GM21619 (cell line): ENCODE data around the gene MRPS2.

Experiments used
- ATAC-seq: cut with Tn5 transposase; IDR thresholded peaks from one replicate; pipeline ENCODE4 v1.9.1; 2021; ENCODE audit not compliant: unreplicated experiment

MRPS2 gene

DNA sequence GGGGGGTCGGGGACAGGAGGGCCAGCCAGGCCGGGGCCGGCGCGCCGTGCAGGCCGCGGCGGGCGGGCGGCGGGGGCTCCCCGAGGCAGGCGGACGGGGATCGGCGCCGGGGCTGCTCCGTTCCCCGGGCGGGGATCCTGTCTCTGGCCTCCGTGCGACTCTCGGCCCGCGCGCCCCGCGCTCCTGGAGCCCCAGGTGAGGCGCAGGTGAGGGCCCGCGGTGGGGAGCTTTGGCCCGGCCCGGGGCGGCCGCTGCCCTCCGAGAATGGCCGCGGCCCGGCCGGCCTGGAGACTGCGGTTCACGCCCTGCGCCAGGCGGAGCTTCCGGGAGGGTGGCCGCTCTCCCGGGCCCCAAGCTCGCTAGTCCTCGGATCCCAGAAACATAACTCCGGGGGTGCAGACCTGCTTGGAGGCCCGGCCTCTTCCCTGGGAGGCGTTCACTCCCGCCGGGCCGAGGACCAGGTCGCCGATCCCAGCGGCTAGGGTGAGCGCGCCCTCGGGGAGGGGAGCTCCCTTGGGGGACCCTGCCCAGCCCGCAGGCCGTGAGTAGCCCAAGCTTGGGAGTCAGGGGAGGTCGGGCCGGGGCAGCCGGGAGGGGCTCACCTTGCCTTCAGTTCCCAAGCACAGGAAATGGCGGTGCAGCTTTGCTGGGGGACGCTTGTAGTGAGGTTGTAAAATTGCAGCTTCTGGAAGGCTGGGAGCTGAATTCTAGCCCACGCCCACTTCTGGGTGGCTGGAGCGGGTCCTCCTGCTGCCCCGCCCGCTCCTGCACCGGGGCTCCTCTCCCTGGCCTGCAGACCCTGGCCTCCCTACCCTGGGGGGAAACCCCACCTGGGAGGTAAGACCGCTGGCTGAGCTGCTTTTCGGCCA is 20.2 kb upstream of the MRPS2 start:
- ATAC-seq = no peak

DNA sequence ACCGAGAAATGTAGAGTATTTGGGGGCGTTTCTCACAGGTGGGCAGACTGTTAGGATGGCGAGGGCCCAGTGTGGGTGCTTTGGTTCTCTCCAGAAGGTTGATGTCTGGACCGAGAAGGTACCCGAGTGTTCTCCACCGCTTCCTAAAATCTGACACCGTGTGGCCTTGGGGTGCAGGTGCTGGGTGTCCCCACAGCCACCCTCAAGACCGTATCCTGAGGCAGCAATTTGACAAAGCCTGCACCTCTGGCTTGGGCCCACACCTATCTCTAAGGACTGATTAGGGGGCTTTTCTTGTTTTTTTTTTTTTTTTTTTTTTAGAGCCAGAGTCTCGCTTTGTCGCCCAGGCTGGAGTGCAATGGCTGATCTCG is 19.6 kb upstream of the MRPS2 start:
- ATAC-seq = no peak

DNA sequence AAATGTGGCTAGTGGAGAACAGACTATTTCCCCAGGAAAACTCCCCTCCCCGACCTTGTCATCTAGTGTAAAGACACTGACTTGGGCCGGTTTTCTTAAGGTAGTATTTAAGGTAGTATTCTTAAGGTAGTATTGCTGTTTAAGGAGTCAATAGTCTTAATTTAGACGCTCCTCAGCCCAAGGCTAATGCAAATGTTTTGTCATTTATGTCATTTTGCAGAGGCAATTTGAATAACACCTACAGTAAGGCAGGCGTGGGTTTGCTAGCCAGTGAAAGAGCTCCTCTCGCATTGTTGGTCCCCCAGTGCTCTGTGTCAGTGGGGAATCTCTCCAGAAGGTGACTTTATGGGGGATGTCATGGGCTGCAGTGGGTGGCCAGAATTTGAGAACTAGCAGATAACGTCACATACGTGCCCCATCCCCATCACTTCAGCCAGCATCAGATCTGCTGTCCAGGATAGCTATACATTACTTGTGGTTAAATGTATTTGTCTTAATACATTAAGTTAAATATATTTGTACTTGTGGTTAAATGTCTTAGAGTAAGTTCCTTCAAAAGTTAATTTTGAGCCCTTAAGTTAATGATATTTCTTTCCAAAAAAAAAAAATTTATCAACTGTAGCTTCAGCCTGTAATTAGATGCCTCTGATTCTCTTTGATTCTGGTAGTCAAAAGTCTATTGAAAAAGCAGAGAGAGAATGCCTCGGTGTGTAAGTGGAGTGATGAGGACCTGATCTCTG is 18.3 kb upstream of the MRPS2 start:
- ATAC-seq = no peak

DNA sequence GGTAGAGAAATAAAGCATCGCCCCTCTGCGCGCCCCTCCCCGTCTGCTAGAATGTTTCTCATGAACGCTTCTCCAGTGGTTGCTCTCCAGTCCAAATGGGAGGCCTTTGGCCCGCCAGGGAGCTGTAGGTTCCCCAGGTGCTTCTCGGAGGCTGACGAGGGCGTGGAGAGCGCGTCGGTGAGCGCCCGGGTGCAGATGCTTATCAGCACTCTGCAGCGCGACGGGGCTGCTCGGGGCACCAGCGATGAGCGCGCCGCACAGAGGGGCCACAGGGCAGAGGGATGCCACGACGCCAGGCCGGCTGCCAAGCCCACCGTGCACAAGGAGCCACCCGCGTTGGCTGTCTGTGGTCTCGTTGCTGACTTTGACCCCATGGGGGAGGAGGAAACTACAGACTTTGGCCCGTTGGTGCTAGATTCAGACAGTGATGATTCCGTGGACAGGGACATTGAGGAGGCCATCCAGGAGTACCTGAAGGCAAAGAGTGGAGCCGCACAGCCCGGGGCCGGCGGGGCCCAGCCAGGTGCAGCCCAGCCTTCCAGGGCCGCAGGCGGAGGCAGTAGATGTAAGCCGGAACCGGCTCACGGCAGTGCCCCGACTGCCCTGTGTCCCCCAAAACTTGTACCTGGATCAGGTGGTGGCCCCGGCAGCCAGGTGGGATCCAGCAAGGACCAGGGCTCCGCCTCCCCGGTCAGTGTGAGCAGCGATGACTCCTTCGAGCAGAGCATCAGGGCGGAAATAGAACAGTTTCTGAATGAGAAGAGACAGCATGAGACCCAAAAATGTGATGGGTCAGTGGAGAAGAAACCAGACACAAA is 15.8 kb upstream of the MRPS2 start:
- no peak for ATAC-seq

DNA sequence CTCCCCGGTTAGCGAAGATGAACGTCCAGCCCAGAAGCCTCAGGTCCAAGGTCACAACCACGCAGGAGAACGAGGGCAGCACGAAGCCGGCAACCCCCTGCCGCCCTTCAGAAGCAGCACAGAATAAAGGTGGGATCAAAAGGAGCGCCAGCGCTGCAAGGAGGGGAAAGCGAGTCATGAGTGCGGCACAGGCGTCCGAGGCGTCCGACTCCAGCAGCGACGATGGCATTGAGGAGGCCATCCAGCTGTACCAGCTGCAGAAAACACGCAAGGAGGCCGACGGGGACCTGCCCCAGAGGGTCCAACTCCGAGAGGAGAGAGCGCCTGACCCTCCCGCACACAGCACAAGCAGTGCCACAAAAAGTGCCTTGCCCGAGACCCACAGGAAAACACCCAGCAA is 15.1 kb upstream of the MRPS2 start:
- ATAC-seq = no peak

DNA sequence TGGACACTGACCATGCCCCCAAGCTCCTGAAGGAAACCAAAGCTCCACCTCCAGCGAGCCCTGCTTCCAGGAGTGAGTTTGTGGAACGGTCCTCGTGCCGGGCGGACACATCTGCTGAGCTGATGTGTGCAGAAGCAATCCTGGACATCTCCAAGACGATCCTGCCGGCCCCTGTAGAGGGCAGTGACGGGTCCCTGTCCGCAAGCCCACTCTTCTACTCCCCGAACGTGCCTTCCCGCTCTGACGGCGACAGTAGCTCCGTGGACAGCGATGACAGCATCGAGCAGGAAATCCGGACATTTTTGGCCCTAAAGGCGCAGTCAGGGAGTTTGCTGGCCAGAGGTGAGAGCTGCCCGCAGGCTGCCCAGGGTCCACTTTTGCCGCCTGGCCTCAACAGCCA is 14.7 kb upstream of the MRPS2 start:
- no peak for ATAC-seq

DNA sequence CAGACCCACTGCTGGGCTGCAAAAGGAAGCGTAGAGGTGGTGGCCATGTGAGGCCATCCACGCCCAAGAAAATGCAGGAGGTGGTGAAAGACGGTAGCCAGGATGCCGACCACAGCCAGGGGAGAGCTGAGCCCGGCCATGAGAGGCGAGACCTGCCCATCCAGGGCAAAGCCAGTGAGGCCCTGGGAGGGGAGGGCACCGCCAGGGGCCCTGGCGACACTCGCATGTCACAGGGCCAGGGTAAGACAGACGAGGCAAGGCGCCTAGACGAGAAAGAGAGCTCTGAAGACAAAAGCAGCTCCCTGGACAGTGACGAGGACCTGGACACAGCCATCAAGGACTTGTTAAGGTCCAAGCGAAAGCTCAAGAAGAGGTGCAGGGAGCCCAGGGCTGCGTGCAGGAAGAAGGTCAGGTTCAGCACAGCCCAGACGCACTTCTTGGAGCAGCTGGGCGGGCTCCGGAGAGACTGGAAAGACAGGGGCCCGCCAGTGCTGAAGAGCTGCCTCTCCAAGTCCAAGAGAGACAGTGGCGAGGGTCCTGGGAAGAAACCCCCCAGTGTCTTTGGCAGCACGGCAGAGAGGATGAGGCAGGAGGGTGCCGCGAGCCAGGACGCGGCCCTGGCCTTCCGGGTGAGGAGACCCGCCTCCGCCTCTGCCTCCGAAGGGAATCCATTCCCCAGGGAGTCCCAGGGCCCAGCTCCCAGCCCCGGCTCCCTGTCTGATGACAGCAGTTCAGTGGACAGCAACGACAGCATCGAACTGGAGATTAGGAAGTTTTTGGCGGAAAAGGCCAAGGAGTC is 14.0 kb upstream of the MRPS2 start:
- no peak for ATAC-seq

DNA sequence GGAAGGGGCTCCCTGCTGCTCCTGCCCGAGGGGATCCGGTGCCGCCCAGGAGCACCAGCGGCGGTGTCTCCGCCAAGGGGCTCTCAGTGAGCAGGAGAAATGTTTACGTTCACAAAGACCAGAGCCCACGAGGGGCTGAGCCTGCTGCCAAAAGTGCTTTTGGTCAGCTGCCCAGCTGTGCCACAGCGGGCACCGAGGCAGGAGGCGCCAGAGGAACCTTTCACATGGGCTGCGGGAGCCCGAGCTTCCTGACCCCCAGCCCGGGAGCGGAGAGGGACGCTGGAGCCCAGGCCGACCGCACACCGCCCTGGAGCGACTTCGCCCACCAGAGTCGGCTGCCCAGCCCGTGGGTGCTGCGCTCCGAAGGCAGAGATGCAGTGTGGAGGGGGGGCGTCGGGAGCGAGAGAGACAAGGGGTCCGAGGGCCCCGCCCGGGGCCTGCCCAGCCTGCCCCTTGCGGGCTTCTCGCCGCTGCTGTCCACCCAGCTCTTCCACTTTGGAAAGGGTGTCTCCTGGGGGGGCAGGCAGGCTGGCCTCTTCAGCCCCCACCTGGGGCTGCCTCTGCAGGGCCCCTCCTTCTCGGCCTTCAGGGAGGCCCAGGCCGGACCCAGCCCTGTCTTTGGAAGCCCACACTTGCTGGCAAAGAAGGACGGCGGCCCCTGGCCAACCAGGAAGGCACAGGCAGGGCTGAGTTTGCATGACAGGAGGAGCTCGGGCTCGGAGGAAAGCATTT is 13.0 kb upstream of the MRPS2 start:
- no peak for ATAC-seq

DNA sequence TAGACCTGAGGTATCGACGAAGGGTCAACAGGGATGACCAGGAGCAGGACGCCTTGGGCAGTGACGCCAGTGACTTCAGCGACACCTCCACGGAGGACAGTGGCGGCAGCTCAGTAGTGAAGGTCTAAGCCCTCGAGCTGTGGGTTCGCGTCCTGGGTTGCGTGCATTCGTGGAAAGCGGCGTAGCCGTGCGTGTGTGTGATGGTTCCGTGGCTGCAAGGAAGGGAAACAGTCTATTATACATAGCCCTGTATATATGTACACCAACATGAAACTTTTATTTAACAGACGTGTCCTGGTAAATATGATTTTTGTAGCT is 12.5 kb upstream of the MRPS2 start:
- ATAC-seq = no peak

DNA sequence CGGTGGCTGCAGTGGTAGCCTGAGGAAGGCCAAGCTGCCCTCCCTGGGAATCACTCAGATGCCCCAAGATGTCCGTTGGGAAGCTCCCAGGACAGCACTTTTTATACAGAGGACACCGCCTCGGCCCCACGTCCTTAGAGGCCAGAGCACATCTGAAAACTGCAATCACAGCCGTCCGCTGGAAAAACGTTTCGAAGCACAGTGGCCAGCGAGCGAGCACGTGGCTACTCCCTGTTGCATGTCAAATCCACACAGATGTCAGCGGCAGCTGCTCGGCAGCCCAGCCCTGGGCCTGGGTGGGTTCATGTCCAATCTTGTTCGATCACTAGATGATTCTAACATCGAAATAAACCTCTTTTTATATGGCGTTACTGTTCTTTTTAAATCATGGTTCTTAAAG is 12.0 kb upstream of the MRPS2 start:
- ATAC-seq = no peak

DNA sequence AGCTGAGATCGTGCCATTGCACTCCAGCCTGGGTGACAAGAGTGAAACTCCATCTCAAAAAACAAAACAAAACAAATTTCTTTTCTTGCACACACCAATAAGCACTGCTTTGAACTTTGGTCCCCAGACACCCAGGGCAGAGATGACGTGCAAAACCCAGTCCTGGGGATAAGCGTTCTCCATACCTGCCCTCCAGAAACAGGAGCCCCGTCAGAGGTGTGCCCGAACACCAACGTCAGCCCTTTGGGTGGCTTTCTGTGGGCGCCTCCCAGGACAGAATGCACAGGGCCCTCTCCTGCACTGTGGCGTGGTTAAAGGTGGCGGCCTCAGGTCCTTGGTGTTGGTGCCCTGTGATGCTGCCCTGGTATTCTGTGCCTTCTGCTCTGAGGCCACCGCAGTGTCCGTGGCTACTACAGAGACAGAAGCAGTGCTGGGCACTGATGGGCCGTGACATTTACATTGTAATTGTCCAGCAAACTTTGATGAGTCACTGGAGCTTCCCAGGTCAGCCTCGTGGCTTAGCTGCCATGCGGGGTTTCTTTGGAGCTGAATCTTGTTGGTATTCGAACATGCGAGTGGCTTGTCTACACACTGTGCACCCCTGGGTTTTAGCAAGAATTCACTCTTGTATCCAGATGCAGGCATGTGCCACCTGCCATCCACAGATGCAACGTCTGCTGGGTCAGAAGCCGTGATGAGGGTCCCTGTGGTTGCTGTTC is 11.1 kb upstream of the MRPS2 start:
- no peak for ATAC-seq

DNA sequence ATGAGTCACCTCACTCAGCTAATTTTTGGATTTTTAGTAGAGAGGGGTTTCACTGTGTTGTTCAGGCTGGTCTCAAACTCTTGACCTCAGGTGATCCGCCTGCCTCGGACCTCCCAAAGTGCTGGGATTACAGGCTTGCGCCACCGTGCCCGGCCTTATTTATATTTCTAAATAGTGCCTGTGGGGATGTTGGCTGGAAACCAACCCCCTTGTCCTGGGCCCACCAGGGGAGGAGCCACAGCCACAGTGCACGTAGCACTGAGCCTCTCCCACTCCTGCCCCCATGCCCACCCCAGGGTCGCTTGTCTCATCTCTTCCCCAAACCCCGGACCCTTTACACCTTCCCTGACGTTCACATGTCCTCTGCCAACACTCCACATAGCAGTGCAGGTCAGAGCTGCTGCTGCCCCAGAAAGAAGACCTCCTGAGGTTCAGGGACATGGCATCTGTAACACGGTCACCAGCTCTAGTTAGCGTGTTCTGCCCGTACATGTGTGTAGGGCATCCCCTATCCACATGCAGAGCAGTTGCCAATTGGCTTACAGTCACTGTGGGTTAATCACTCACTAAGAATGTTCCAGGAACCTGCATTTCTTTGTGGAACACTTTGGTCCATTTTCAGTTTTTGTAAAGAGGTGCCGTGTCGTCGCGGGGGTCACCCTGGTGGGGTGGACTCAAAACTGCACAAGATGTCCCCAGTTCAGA is 10.2 kb upstream of the MRPS2 start:
- no peak for ATAC-seq

DNA sequence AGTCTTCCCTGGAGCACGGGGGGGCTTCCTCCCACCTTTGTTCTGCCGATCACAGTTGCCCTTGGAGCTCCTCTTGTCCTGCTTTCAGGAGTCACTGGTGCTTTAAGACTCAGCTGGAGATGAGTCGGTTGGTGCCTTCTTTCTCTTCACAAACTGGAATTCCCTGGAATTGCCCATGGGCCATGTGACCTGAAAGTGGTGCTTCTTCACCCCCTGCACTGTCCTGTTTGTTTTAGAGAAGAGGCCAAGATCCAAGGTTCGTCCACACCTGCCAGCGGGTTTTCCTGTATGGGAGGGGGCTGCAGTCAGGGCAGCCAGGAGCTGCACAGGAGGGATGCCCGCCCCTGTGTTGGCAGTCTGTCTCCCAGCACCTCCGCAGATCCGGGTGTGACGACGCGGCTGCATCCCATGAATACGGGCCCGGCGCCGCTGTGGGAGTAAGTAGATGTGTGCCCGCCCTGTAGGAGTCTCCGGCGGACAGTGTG is 9.5 kb upstream of the MRPS2 start:
- ATAC-seq = no peak

DNA sequence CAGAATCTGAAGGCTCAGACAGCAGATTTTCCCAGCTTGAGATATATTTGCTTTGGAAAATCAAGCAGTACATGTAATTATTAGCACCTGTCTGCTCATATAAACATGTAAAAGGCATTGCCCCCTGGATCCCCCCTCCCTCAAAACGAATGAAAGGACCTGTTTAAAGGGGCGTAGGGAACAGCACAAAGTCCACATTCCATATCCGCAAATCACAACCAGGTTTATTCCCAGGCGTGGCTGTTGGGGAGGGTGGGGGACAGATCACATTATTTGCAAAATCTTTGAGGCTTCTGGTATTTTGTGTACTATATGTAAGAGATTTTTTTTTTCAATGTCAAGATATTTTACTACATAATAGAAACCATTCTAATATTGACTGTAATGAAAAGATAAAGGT is 8.7 kb upstream of the MRPS2 start:
- ATAC-seq = no peak

DNA sequence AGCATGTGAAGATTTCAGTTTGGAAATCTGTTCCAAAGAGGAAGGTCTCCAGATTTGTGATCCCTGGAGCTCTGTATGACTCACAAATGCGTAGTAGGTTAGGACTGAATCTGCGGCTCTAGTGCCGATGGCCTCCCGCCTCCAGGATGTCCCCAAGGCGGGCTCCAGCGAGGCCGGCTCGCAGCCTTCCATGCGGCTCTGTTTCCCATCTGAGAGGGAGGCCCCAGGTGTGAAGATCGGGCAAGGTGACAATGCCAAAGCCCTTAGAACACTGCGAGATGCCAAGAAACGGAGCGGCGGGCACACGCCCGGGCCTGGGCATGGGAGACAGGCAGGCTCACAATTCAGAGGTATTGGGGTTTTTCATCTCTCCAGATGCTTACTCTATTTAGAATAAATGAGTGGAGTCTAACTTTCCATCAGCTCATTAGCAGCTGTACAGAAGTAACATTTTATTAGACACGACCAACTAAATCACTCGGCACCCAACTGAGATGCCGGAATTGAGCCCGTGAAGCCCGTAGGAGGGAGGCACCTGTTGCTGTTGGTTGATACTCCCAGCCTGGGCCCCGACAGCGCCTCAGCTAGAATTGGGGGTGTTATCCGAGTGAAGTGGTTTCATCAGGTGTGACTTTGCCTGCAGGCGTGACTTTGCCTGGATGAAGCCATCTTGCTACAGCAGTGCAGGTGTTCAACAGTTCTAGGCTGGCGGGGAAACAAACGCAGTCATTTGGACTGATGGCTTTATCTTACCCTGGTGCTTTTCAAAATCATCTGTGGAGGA is 7.4 kb upstream of the MRPS2 start:
- ATAC-seq = no peak

DNA sequence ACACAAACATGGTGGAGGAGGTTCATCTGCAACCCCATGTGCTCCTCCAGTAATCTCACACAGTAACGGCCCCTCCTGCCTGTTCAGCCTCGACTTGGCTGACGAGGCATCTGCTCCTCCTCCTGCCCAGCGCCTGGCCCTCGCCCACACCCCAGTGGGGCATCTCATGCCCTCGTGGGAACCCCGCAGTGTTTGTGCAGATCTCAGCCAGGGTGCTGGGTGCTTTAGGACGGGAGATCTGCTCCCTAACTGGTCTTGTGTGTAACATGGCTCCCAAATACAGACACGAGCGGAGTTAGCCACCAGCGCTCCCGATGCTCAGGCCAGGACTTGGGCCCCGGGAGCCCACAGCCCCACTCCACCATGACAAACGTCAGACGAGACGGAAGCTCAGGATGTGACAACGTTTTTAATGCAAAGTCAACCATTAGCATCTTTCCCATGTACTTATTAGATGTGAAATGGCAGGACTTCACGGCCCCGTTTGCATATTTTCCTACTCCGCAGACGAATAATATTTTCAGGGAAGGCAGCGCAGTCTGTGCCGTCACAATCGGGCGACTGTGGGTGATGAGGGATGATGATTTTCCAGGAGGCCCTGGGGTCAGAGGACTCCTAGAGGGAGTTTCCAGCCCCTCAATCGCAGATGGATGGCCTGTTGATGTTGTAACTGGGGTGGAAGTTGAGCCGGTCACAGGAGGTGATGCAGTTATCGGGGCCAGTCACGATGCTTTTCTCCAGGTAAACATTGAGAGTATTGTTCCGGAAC is 5.5 kb upstream of the MRPS2 start:
- no peak for ATAC-seq

DNA sequence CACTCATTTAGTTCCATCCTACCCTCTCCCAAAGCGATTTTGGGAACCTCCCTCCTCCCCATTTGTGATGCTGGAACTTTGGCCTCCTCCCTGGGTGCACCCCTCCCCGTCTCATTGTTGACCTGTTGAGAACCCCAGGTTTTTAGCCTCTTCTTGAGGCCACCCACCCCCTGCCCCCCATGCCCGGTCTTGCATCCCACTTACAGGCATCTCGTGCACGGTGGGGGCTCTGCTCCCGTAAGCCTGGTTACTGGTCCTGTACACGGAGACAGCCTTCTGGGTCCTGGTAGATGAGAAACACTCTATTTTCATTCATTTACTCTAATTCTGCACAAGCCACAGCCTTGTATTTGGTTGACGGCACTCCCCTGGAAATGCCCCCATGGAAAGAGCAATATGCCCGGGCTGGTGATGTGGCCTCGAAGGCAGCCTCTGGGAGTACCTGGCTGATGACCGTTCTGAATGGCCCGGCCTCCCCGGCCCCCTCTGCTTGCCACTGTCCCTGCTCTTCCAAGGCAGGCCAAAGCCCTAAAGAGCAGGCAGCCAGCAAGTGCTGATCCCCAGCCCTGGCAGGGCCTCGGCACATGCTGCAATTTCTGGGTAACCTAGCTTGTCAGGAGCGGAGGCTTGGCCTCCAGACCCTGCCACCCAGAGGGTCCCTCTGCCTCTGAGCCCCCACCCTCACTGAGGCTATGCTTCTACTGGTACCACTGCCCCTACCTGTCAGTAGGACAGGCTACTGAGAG is 1.9 kb upstream of the MRPS2 start:
- ATAC-seq = no peak
